ENCODE results near the gene TSSK2.
"Not testable (repeated sequence)": the region's sequence is repeated elsewhere in the genome, so short reads cannot be mapped to it uniquely, and the experiment has no call there.

TSSK2 gene

DNA sequence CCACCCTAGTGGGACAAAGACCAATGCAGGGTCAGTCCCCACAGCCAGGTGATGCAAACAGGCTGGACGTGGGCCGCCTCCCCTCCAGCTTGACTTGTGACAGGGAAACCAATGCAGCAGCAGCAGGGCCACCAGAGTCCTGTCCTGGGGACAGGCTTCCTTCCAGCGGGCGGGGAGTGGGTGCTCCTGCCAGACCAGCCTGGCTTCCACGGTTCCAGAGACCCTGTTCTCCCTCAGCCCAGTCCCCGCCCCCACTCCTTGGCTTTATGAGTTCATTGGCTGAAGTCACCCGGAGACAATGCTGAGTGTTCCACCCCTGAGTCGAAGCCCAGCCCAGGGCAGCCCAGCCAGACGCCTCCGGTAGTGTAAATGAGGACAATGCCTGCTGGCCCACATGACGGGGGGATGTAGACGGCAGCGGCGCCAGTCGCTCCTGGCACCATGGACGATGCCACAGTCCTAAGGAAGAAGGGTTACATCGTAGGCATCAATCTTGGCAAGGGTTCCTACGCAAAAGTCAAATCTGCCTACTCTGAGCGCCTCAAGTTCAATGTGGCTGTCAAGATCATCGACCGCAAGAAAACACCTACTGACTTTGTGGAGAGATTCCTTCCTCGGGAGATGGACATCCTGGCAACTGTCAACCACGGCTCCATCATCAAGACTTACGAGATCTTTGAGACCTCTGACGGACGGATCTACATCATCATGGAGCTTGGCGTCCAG lies at the start of gene TSSK2:
Gene TSSK2, plus strand, starts transcription at position 350 of the 726 bp plus-strand sequence. Its CDS starts 92 bp downstream, at position 442.
- no peak for DNase-seq (ENCODE audit: low read depth)

- no peak for DNase-seq (ENCODE audit: low read depth)
Measured at GRCh38 chr22:19081351-19081750, 49.8 kb upstream of the TSSK2 start.

DNA sequence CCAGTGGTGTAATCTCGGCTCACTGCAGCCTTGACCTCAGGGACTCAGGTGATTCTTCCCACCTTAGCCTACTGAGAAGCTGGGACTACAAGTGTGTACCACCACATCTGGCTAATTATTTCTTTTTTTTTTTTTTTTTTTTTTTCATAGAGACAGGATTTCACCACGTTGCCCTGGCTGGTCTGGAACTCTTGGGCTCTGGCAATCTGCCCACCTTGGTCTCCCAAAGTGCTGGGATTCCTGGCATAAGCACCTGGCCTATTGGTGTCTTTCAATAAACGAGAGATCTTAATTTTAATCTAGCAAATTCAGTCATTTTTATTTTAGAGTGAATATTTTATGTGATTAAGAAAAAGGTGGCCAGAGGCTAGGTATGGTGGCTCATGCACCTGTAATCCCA lies 49.0 kb upstream of the TSSK2 start:
- no peak for DNase-seq (ENCODE audit: low read depth)

DNA sequence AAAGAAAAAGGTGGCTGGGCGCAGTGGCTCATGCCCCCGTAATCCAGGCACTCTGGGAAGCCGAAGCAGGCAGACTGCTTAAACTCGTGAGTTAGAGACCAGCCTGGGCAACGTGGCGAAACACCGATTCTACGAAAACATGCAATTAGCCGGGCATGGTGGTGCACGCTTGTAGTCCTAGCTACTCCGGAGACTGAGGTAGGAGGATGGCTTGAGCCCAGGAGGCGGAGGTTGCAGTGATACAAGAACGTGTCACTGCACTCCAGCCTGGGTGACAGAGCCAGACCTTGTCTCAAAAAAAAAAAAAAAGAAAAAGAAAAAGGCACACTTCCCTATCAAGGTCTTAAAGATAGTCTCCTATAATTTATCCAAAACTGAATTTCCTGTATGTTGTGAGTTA lies 48.3 kb upstream of the TSSK2 start:
- DNase-seq (ENCODE audit: low read depth): no peak

GRCh38 chr22:19084126-19084525 lies 47.0 kb upstream of the TSSK2 start:
- DNase-seq (ENCODE audit: low read depth): not testable (repeated sequence)

DNA sequence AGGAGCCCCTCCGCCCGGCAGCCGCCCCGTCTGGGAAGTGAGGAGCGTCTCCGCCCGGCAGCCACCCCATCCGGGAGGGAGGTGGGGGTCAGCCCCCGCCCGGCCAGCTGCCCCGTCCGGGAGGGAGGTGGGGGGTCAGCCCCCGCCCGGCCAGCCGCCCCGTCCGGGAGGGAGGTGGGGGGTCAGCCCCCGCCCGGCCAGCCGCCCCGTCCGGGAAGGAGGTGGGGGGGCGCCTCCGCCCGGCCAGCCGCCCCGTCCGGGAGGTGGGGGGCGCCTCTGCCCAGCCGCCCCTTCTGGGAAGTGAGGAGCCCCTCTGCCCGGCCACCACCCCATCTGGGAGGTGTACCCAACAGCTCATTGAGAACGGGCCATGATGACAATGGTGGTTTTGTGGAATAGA lies 46.5 kb upstream of the TSSK2 start:
- not testable (repeated sequence) for DNase-seq (ENCODE audit: low read depth)

- no peak for DNase-seq (ENCODE audit: low read depth)
Measured at GRCh38 chr22:19085233-19085718, 45.8 kb upstream of the TSSK2 start.

DNA sequence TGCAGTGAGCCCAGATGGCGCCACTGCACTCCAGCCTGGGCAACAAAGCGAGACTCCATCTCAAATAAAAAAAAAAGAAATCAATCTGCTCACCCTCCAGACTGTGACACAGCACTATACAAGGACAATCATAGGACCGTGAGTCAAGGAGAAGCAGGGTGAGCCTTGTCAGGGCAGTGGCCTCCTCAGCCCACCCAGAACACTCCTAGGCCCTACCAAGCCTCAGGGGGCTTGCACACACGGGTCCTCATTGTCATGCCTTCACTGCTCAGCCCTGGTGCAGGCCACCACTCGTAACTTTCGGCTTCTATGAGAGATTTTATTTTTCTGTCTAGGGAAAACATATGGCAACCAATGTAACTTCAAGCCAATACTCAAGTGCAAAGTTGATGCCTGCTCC lies 44.7 kb upstream of the TSSK2 start:
- no peak for DNase-seq (ENCODE audit: low read depth)

- DNase-seq (ENCODE audit: low read depth): no peak
Measured at GRCh38 chr22:19086896-19087295, 44.2 kb upstream of the TSSK2 start.

DNA sequence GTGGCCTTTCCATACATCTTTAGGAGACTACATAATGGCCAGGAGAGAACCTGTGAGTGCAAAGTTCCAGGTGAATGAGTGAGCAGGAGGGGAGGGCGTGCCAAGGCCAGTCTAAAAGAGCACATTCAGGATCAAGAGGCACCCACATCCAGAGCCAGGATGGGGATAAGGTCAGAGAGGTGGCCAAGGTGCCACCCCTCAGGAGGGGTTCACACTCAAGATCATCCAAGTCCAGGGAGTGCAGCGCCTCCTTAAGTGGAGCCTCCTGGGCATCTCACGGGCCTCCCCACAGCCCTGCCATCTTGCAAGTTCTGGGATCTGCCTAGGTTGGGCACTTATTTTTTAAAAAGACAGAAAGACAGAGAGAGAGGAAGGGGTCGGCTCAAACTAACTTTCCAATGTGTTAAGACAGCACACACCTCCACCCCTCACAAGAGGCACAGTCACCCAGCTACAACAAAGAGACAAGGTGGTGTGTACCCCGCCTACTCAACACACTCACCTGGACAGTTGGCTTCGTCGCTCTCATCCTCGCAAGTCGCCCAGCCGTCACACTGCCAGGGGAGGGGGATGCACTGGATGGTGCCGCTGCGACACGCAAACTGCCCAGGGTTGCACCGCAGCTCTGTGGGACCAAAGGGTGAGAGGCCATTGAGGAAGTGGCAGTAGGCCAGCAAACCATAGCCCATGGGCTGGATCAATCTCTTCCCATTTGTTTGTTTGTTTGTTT lies 42.1 kb upstream of the TSSK2 start:
- no peak for DNase-seq (ENCODE audit: low read depth)

- no peak for DNase-seq (ENCODE audit: low read depth)
Measured at GRCh38 chr22:19090183-19090582, 40.9 kb upstream of the TSSK2 start.

DNA sequence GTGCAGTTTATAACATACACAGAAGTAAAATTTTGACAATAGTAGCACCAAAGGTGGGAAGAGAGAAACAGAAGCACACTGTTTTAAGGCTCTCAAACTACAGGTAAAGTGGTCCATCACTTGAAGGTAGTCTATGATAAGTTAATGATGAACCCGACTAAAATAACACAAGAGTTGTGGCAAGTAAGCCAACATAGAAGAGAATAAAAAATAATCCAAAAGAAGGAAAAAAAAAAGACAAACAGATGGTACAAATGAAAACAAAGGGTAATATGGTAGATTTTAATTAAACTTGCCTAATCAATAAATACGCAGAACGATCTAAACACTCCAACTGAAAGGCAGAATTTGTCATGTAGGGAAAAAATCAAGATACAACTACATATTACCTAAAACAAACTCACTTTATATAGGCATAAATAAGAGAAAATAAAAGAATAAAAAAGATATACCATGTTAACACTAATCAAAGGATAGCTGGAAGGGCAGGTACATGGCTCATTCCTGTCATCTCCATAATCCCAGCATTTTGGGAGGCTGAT lies 40.5 kb upstream of the TSSK2 start:
- DNase-seq (ENCODE audit: low read depth): no peak

- DNase-seq (ENCODE audit: low read depth): no peak
Measured at GRCh38 chr22:19092725-19093124, 38.4 kb upstream of the TSSK2 start.

- no peak for DNase-seq (ENCODE audit: low read depth)
Measured at GRCh38 chr22:19094393-19094997, 36.6 kb upstream of the TSSK2 start.

- DNase-seq (ENCODE audit: low read depth): no peak
Measured at GRCh38 chr22:19096555-19096954, 34.6 kb upstream of the TSSK2 start.

- no peak for DNase-seq (ENCODE audit: low read depth)
Measured at GRCh38 chr22:19097518-19097917, 33.6 kb upstream of the TSSK2 start.

DNA sequence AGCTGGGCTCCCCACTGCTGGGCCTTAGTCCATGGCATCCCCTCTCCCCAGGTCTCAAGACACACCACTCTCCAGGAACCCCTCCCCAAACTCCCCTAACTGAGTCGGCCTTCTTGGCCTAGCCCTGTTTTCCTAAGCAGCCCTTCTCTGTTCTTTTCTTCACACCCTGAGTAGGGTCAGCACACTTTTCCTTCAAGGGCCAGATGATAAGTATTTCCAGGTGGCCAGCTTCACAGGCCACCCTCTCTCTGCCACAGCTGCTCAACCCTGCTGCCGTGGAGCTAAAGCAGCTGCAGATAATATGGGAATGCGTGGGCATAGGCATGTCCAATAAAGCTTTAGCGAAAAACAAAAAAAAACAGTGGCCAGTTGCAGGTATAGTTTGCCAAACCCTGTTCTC lies 33.0 kb upstream of the TSSK2 start:
- no peak for DNase-seq (ENCODE audit: low read depth)

GRCh38 chr22:19103880-19104821 lies 27.0 kb upstream of the TSSK2 start:
- DNase-seq (ENCODE audit: low read depth): no peak

DNA sequence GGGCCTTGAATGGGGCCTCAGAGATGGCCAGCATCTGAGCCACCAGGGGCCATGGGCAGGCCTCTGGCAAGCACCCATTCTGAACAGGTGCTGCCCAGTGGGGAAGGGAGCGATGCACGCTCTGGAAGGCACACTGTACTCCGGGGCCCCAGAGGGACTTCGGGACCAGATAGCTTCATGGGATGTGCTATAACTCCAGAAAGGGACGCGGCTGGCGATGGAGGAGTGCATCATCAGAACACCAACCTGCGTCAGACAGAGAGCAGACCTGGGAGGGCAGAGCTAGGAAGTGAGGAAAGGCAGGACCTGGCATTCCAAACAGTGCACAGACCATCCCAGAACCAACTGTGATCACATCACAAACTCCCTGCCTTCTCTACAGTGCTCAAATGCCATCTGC lies 25.7 kb upstream of the TSSK2 start:
- no peak for DNase-seq (ENCODE audit: low read depth)

DNA sequence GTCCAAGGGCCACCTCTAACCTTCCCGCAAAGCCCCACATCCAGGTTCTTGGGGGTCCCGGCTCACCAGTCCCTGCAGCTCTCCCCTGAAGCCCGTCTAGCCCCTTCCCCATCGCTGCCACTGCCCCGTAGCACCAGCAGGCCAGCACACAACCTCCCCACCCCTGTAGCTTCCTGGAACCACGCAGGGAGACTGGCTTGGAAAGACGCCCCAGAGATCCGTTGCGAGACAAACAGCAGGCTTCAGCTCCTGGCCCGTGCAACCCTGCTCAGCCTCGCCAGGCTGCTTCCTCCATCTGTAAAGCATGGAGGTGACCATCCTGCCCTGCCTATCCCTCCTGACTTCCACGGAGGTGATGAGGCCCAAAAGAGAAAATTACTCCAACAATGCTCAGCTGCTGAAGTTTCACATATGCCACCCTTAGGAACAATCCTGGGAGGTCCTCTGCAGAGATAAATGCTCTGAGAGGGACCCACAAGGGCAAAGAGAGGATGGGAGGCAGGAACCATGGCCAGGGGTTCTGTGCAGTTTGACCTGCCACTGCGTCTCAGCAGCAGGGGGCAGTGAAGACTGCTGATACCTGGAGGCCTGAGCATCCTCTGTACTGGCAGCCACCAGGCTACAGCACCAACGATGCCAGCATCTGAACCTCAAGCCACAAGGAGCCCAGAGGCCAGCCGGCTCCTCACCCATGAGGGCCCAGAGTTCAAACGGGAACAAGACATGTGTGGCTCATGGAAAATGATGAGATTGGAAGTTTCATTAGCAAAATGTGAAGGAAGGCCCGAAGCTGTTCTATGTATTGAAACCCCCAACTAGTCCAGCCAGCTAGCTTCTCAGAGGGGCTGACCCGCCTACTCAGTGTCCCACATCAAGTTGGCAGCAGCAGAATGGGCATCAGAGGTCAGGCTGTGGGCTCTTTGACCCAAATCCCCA lies 25.0 kb upstream of the TSSK2 start:
- no peak for DNase-seq (ENCODE audit: low read depth)
